Astrocyte of the spinal cord (primary cell): ENCODE measurements around the gene KIF26A.

Source experiments
- DNase-seq: peaks from one replicate; pipeline ENCODE4 v3.0.0; 2011; ENCODE audit warnings: low read depth, low spot score
- H3K4me3 ChIP-seq: 2 replicates; pipeline ENCODE4 v1.5.1; 2011; ENCODE audit warnings: low read depth, mild to moderate bottlenecking, low read length, moderate library complexity
- CTCF ChIP-seq: IDR thresholded peaks from 2 replicates; pipeline ENCODE4 v1.5.1; 2012; ENCODE audit warnings: low read depth, mild to moderate bottlenecking, low read length, inconsistent platforms
- in situ Hi-C: cut with HindIII; loops from 2 replicates; pipeline ENCODE4 v1.10.0; 2017; ENCODE audit warnings: low sequenced_read_pairs

KIF26A gene

GRCh38 chr14:104182857-104183425 is 44.6 kb downstream of the KIF26A start:
- no peak for TF ChIP-seq CTCF
- in situ Hi-C loops, result no loop called here
- no peak overlapping the region for H3K4me3 ChIP-seq
- no peak for DNase-seq

GRCh38 chr14:104183796-104184195 is 45.4 kb downstream of the KIF26A start:
- no peak for DNase-seq
- H3K4me3 ChIP-seq, result no peak overlapping the region
- TF ChIP-seq CTCF, result no peak
- in situ Hi-C loops, result no loop called here

- in situ Hi-C loops, result no loop called here
- no peak for TF ChIP-seq CTCF
- DNase-seq, result no peak
- no peak overlapping the region for H3K4me3 ChIP-seq
These were observed 46.1 kb downstream of the KIF26A start for GRCh38 chr14:104184506-104184905.

- in situ Hi-C loops, result no loop called here
- no peak overlapping the region for H3K4me3 ChIP-seq
- DNase-seq, result no peak
- TF ChIP-seq CTCF, result no peak
These were observed 46.6 kb downstream of the KIF26A start for GRCh38 chr14:104184911-104185499.

GRCh38 chr14:104185916-104186495 is 47.6 kb downstream of the KIF26A start:
- no peak for DNase-seq
- in situ Hi-C loops, result no loop called here
- no peak overlapping the region for H3K4me3 ChIP-seq
- no peak for TF ChIP-seq CTCF

GRCh38 chr14:104186575-104186974 is 48.2 kb downstream of the KIF26A start:
- no peak for DNase-seq
- H3K4me3 ChIP-seq, result no peak overlapping the region
- in situ Hi-C loops, result no loop called here
- no peak for TF ChIP-seq CTCF
